CD4-positive, alpha-beta T cell (primary cell): ENCODE results near the gene ADGRV1. TPM values are rescaled to one million over a fixed set of nuclear protein-coding genes. Genes with fewer than 3 reads are reported as not detected.

ENCODE experiments used
- ATAC-seq: fragments of 200-7000 bp; cut with Tn5 transposase; one replicate; pipeline ENCODE4 v1.10.0; 2022; ENCODE audit warnings: mild to moderate bottlenecking; ENCODE audit not compliant: poor library complexity
- CTCF ChIA-PET: fragments of 350-600 bp; sonication (Branson Sonifier 250); formaldehyde crosslinking; loops from one replicate; lab custom pipeline; 2021; ENCODE audit warnings: antibody characterized with exemption, inconsistent platforms; lab: Charles Lee
- POLR2A ChIA-PET: fragments of 350-600 bp; sonication (Branson Sonifier 250); formaldehyde crosslinking; loops from one replicate; lab custom pipeline; 2021; ENCODE audit warnings: antibody characterized with exemption, inconsistent platforms; lab: Charles Lee
- DNase-seq, 14 experiments: peaks; one replicate each; pipeline ENCODE4 v3.0.0-alpha.2; 2013 to 2020; ENCODE audit warnings: mixed read lengths in 2 of 14
- H3K27ac ChIP-seq, 2 donors: one replicate each; pipeline versions ENCODE4 v1.5.1 to v1.7.0; 2013; ENCODE audit warnings: low read length in 2 of 2, low read depth in 1 of 2, mild to moderate bottlenecking in 1 of 2
- H3K27me3 ChIP-seq, 2 experiments: 1 replicate in 1 of 2; 2 replicates in 1 of 2; pipeline versions ENCODE4 v1.6.1 to v1.7.0; 2013; ENCODE audit warnings: low read length in 2 of 2, control low read depth in 1 of 2, mild to moderate bottlenecking in 1 of 2, moderate library complexity in 1 of 2; ENCODE audit not compliant: insufficient read depth in 2 of 2, control insufficient read depth in 1 of 2
- H3K36me3 ChIP-seq: one replicate; pipeline ENCODE4 v1.6.1; 2013; ENCODE audit warnings: low read length, control low read depth; ENCODE audit not compliant: insufficient read depth
- H3K4me1 ChIP-seq: one replicate; pipeline ENCODE4 v1.6.1; 2013; ENCODE audit warnings: low read length, control low read depth; ENCODE audit not compliant: insufficient read depth
- H3K4me3 ChIP-seq: one replicate; pipeline ENCODE4 v1.5.1; 2013; ENCODE audit warnings: mild to moderate bottlenecking, low read length, moderate library complexity
- H3K9me3 ChIP-seq, 2 experiments: 1 replicate in 1 of 2; 2 replicates in 1 of 2; pipeline versions ENCODE4 v1.6.1 to v1.7.0; 2013; ENCODE audit warnings: low read length in 2 of 2, mild to moderate bottlenecking in 2 of 2, control low read depth in 1 of 2, moderate library complexity in 1 of 2; ENCODE audit not compliant: control insufficient read depth in 1 of 2, insufficient read depth in 1 of 2
- H3K27ac Mint-ChIP-seq: one replicate; pipeline ENCODE4 v1.8.0; 2020; ENCODE audit warnings: mixed read lengths
- H3K27me3 Mint-ChIP-seq: one replicate; pipeline ENCODE4 v1.8.0; 2021; ENCODE audit warnings: mixed read lengths
- H3K36me3 Mint-ChIP-seq: one replicate; pipeline ENCODE4 v1.8.0; 2021; ENCODE audit warnings: low read depth, mixed read lengths
- H3K4me1 Mint-ChIP-seq: one replicate; pipeline ENCODE4 v1.8.0; 2021; ENCODE audit warnings: low read depth, mixed read lengths
- H3K4me3 Mint-ChIP-seq: one replicate; pipeline ENCODE4 v1.8.0; 2020; ENCODE audit warnings: mild to moderate bottlenecking, mixed read lengths
- H3K9me3 Mint-ChIP-seq: one replicate; pipeline ENCODE4 v1.8.0; 2020; ENCODE audit warnings: mixed read lengths
- intact Hi-C, 2 experiments: fragments of 100-400 bp; cut with DNase I in 1 of 2; cut with micrococcal nuclease in 1 of 2; formaldehyde crosslinking; loops; one replicate each; pipeline versions ENCODE4 v1.15.1 to v1.9.0; 2023 to 2025; cut with DNase I, micrococcal nuclease
- total RNA-seq, 174 experiments: library from RNA in 2 of 174; stranded (reverse) in 2 of 174; gene quantifications; one replicate each; pipeline ENCODE4 v1.2.3 and lab custom pipeline; 2021 to 2026
- TF ChIP-seq, protein P1 (sequence below): fragments of 200-600 bp; IDR thresholded peaks from one replicate; pipeline ENCODE4 v1.8.0; 2022; ENCODE audit warnings: antibody characterized with exemption, mild to moderate bottlenecking

Gene ADGRV1
- total RNA-seq, 2 experiments from 2014 or later: 0.81 to 1.2 TPM

DNA sequence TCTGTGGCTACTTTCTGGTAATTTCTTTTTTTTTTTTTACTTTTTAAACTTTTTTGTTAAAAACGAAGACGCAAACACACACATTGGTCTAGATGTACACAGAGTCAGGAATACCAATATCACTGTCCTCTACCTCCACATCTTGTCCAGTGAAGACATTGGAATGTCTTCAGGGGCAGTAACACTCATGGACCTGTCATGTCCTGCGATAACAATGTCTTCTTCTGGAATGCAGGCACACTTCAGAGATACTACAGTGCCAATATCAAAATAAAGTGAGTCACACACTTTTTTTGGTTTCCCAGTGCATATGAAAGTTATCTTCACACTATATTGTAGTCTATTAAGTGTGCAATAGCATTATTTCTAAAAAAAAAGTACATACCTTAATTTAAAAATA lies 648.7 kb downstream of the ADGRV1 start:
- intact Hi-C loops: no loop called here
- no peaks in the 10 kb centered on the region for H3K36me3 Mint-ChIP-seq
- Histone ChIP-seq H3K9me3 (no peaks in the 10 kb centered on the region), H3K4me1 (no peaks in the 10 kb centered on the region), H3K27ac (no peak overlapping the region), H3K27me3 (no peaks in the 10 kb centered on the region), H3K4me3 (no peak overlapping the region), H3K36me3 (no peaks in the 10 kb centered on the region)
- TF ChIP-seq, protein P1, sequence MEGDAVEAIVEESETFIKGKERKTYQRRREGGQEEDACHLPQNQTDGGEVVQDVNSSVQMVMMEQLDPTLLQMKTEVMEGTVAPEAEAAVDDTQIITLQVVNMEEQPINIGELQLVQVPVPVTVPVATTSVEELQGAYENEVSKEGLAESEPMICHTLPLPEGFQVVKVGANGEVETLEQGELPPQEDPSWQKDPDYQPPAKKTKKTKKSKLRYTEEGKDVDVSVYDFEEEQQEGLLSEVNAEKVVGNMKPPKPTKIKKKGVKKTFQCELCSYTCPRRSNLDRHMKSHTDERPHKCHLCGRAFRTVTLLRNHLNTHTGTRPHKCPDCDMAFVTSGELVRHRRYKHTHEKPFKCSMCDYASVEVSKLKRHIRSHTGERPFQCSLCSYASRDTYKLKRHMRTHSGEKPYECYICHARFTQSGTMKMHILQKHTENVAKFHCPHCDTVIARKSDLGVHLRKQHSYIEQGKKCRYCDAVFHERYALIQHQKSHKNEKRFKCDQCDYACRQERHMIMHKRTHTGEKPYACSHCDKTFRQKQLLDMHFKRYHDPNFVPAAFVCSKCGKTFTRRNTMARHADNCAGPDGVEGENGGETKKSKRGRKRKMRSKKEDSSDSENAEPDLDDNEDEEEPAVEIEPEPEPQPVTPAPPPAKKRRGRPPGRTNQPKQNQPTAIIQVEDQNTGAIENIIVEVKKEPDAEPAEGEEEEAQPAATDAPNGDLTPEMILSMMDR: no peak
- no peak overlapping the region for H3K27ac Mint-ChIP-seq
- ATAC-seq (no peak), DNase-seq (no peak)
- ChIA-PET POLR2A (interaction anchor here (0.7 kb wide), 1 partner anchor 178 kb away, joined by 3 read pairs; no protein-coding TSS in a partner anchor), CTCF (no interaction called here)
- H3K9me3 Mint-ChIP-seq: no peaks in the 10 kb centered on the region
- no peaks in the 10 kb centered on the region for H3K27me3 Mint-ChIP-seq
- no peak overlapping the region for H3K4me3 Mint-ChIP-seq
- no peaks in the 10 kb centered on the region for H3K4me1 Mint-ChIP-seq

DNA sequence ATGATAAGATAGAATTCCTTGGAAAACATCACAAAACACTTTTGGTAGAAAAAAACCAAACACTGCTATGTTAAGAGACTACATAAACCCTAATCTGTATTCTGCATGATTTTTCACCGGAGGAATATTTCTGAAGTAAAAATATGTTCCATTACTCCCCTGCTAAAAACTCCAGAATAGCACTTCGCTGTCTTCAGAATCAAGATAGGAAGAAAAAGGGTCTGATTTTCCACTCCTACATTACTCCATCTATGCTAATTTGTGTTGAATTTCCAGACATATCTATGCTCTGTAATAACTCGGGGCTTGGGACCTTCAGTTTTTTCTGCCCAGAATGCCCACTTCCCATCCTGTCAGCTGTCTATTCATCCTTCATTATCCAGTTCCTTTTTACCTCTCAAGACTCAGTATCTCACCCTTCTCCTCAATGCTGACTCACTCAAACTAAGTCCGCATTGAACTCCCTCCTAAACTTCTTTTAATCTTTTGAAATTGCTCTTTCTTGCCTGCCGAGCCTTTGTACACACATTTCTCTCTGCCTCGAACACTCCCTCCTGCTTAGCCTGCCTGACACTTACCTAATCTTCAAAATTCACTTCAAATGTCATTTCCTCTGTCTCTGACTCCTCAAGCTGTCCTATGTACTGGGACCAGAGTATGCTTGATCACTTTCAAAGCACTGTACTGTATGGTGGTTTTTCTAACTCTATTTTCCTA lies 653.6 kb downstream of the ADGRV1 start:
- ATAC-seq: no peak
- no peaks in the 10 kb centered on the region for H3K4me1 Mint-ChIP-seq
- H3K27ac Mint-ChIP-seq: no peak overlapping the region
- Histone ChIP-seq H3K36me3 (no peaks in the 10 kb centered on the region), H3K27me3 (no peaks in the 10 kb centered on the region), H3K4me1 (no peaks in the 10 kb centered on the region), H3K27ac (no peak overlapping the region), H3K4me3 (no peak overlapping the region), H3K9me3 (no peaks in the 10 kb centered on the region)
- ChIA-PET CTCF (interaction anchor here (1.1 to 1.3 kb wide), 2 partner anchors 8 to 11 kb away, joined by 3 to 4 read pairs; no protein-coding TSS in a partner anchor), POLR2A (no interaction called here)
- TF ChIP-seq, protein P1: no peak
- peaks cover 7% of the 10 kb centered on the region for H3K27me3 Mint-ChIP-seq
- intact Hi-C loops: no loop called here
- DNase-seq: no peak
- no peaks in the 10 kb centered on the region for H3K9me3 Mint-ChIP-seq
- H3K4me3 Mint-ChIP-seq: no peak overlapping the region
- no peaks in the 10 kb centered on the region for H3K36me3 Mint-ChIP-seq

DNA sequence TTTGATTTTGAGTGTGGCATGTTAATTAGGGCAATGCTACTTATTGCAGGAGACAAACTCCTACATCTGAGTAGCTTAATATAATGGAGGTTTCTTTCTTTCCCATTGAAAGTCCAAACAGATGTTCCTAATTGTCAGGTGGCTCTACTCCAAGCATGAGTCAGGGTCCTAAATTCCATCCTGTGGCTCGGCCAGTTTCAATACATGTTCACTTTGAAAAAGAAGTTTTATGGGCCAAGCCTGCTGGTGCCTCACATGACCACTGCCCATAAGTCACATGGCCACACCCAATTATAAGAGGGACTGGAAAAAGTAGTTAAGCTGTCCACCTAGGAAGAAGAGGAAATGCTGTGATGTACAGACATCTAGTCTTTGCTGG lies 654.1 kb downstream of the ADGRV1 start:
- no peak for ATAC-seq
- H3K27ac ChIP-seq: no peak overlapping the region
- H3K4me3 ChIP-seq: no peak overlapping the region
- H3K4me1 Mint-ChIP-seq: no peaks in the 10 kb centered on the region
- H3K9me3 ChIP-seq: no peaks in the 10 kb centered on the region
- ChIA-PET CTCF (no interaction called here), POLR2A (no interaction called here)
- no peaks in the 10 kb centered on the region for H3K27me3 ChIP-seq
- DNase-seq: no peak
- H3K36me3 Mint-ChIP-seq: no peaks in the 10 kb centered on the region
- no peaks in the 10 kb centered on the region for H3K9me3 Mint-ChIP-seq
- H3K36me3 ChIP-seq: no peaks in the 10 kb centered on the region
- no peaks in the 10 kb centered on the region for H3K4me1 ChIP-seq
- intact Hi-C loops: no loop called here
- TF ChIP-seq, protein P1: no peak
- peaks cover 7% of the 10 kb centered on the region for H3K27me3 Mint-ChIP-seq
- H3K4me3 Mint-ChIP-seq: no peak overlapping the region
- H3K27ac Mint-ChIP-seq: no peak overlapping the region

Other genes with a start within 250 kb of the ADGRV1 start
- gene CETN3, start 149.0 kb upstream of the ADGRV1 start, total RNA-seq: 1 to 10 TPM; 3.2 to 4.9 TPM
- 1 to 10 TPM; 3.9 to 4.1 TPM for gene MBLAC2, start 84.0 kb upstream of the ADGRV1 start, total RNA-seq
- gene POLR3G, start 83.9 kb upstream of the ADGRV1 start, total RNA-seq: 1 to 10 TPM in 1 of 2 experiments, under 1 TPM in 1; 0.80 to 2.3 TPM
- gene LYSMD3, start 29.2 kb upstream of the ADGRV1 start, total RNA-seq: 10 to 100 TPM; 27.6 to 32.8 TPM